IPS-20b (cell line): ENCODE results near the gene ITPRIPL2.
A peak's percentile ranks its signal among the peaks of the same experiment; 100 is the strongest.

Experiments used
- H3K27ac ChIP-seq: one replicate; pipeline ENCODE4 v1.5.1; 2013; ENCODE audit warnings: low read length
- H3K27me3 ChIP-seq: 2 replicates; pipeline ENCODE4 v1.6.1; 2013; ENCODE audit warnings: mild to moderate bottlenecking, low read length, inconsistent platforms; ENCODE audit not compliant: insufficient read depth
- H3K36me3 ChIP-seq: 2 replicates; pipeline ENCODE4 v1.6.1; 2013; ENCODE audit warnings: low read depth, mild to moderate bottlenecking, inconsistent platforms, low read length, moderate library complexity; ENCODE audit not compliant: insufficient read depth
- H3K4me1 ChIP-seq: 2 replicates; pipeline ENCODE4 v1.6.1; 2013; ENCODE audit warnings: mild to moderate bottlenecking, control low read depth, inconsistent platforms, low read length, moderate library complexity; ENCODE audit not compliant: insufficient read depth
- H3K4me3 ChIP-seq: 2 replicates; pipeline ENCODE4 v1.5.1; 2013; ENCODE audit warnings: mild to moderate bottlenecking, low read length, inconsistent platforms
- H3K9ac ChIP-seq: 2 replicates; pipeline ENCODE4 v1.6.1; 2013; ENCODE audit warnings: low read depth, mild to moderate bottlenecking, inconsistent platforms, low read length, moderate library complexity
- H3K9me3 ChIP-seq: 2 replicates; pipeline ENCODE4 v1.6.1; 2013; ENCODE audit warnings: mild to moderate bottlenecking, low read depth, low read length, inconsistent platforms; ENCODE audit not compliant: insufficient read depth

Gene ITPRIPL2

GRCh38 chr16:19113577-19114358 is at the start of gene ITPRIPL2:
Gene ITPRIPL2 (plus strand): TSS chr16:19113964. CDS start chr16:19114462, 498 bp downstream.
- Histone ChIP-seq H3K4me3 (peak within 1 kb of the TSS; percentile 48; the same call in 1 of the 2 replicates), H3K9ac (peak within 1 kb of the TSS; percentile 4; the same call in 1 of the 2 replicates), H3K9me3 (no peaks in the 10 kb centered on the region), H3K36me3 (no peaks in the 10 kb centered on the region), H3K27me3 (peaks cover 48% of the 10 kb centered on the region), H3K4me1 (no peaks in the 10 kb centered on the region; the same call in 1 of the 2 replicates), H3K27ac (no peak within 1 kb of the TSS)

GRCh38 chr16:19066988-19067348 is 46.8 kb upstream of the ITPRIPL2 start:
- no peaks in the 10 kb centered on the region for H3K36me3 ChIP-seq
- no peak overlapping the region for H3K27ac ChIP-seq
- no peaks in the 10 kb centered on the region for H3K9me3 ChIP-seq
- H3K27me3 ChIP-seq, result no peaks in the 10 kb centered on the region
- H3K4me3 ChIP-seq, result peak overlapping the region; percentile 97; the same call in 1 of the 2 replicates
- peak overlapping the region; percentile 100; the same call in 1 of the 2 replicates for H3K9ac ChIP-seq
- no peaks in the 10 kb centered on the region for H3K4me1 ChIP-seq

- no peaks in the 10 kb centered on the region for H3K27me3 ChIP-seq
- H3K36me3 ChIP-seq, result peaks cover 3% of the 10 kb centered on the region; the same call in 1 of the 2 replicates
- H3K4me1 ChIP-seq, result no peaks in the 10 kb centered on the region
- H3K27ac ChIP-seq, result peak within 1 kb of the TSS; percentile 98
- H3K9ac ChIP-seq, result peak within 1 kb of the TSS; percentile 100
- H3K4me3 ChIP-seq, result peak within 1 kb of the TSS; percentile 97
- no peaks in the 10 kb centered on the region for H3K9me3 ChIP-seq
Measured at GRCh38 chr16:19067349-19068236, 46.2 kb upstream of the ITPRIPL2 start, which contains the start of gene COQ7. Gene COQ7 (plus strand): TSS chr16:19067614. CDS start chr16:19067665, 51 bp downstream.

- Histone ChIP-seq H3K4me1 (no peaks in the 10 kb centered on the region), H3K9me3 (no peaks in the 10 kb centered on the region), H3K27ac (peak overlapping the region; percentile 98), H3K9ac (peak overlapping the region; percentile 100; the same call in 1 of the 2 replicates), H3K27me3 (no peaks in the 10 kb centered on the region), H3K4me3 (peak overlapping the region; percentile 97), H3K36me3 (peaks cover 9% of the 10 kb centered on the region; the same call in 1 of the 2 replicates)
Measured at GRCh38 chr16:19068237-19068815, 45.4 kb upstream of the ITPRIPL2 start.

- no peaks in the 10 kb centered on the region for H3K4me1 ChIP-seq
- H3K9ac ChIP-seq, result no peak overlapping the region
- no peaks in the 10 kb centered on the region for H3K27me3 ChIP-seq
- H3K27ac ChIP-seq, result no peak overlapping the region
- peaks cover 32% of the 10 kb centered on the region for H3K36me3 ChIP-seq
- no peaks in the 10 kb centered on the region for H3K9me3 ChIP-seq
- H3K4me3 ChIP-seq, result no peak overlapping the region
Measured at GRCh38 chr16:19071811-19072777, 41.7 kb upstream of the ITPRIPL2 start.

- Histone ChIP-seq H3K27ac (no peak overlapping the region), H3K27me3 (no peaks in the 10 kb centered on the region), H3K36me3 (peaks cover 39% of the 10 kb centered on the region)
Measured at GRCh38 chr16:19073344-19073743, 40.4 kb upstream of the ITPRIPL2 start.

GRCh38 chr16:19073863-19074262 is 39.9 kb upstream of the ITPRIPL2 start:
- Histone ChIP-seq H3K36me3 (peaks cover 44% of the 10 kb centered on the region), H3K27me3 (no peaks in the 10 kb centered on the region), H3K4me3 (no peak overlapping the region), H3K9me3 (no peaks in the 10 kb centered on the region), H3K9ac (no peak overlapping the region), H3K27ac (no peak overlapping the region), H3K4me1 (no peaks in the 10 kb centered on the region)

More at GRCh38 chr16:19073344-19073743, 40.4 kb upstream of the ITPRIPL2 start:
- Histone ChIP-seq H3K4me3 (no peak overlapping the region), H3K4me1 (no peaks in the 10 kb centered on the region), H3K9me3 (no peaks in the 10 kb centered on the region), H3K9ac (no peak overlapping the region)

- Histone ChIP-seq H3K27me3 (no peaks in the 10 kb centered on the region), H3K4me3 (no peak overlapping the region), H3K4me1 (no peaks in the 10 kb centered on the region), H3K27ac (no peak overlapping the region), H3K9ac (no peak overlapping the region), H3K36me3 (peaks cover 58% of the 10 kb centered on the region), H3K9me3 (peaks cover 8% of the 10 kb centered on the region)
Measured at GRCh38 chr16:19075511-19075910, 38.3 kb upstream of the ITPRIPL2 start.

- H3K27me3 ChIP-seq, result no peaks in the 10 kb centered on the region
- H3K9ac ChIP-seq, result no peak overlapping the region
- no peak overlapping the region for H3K27ac ChIP-seq
- peaks cover 16% of the 10 kb centered on the region for H3K9me3 ChIP-seq
- no peaks in the 10 kb centered on the region for H3K4me1 ChIP-seq
- H3K36me3 ChIP-seq, result peaks cover 65% of the 10 kb centered on the region
- no peak overlapping the region for H3K4me3 ChIP-seq
Measured at GRCh38 chr16:19077879-19078278, 35.9 kb upstream of the ITPRIPL2 start.

GRCh38 chr16:19083670-19084069 is 30.1 kb upstream of the ITPRIPL2 start:
- H3K27ac ChIP-seq, result no peak overlapping the region
- no peaks in the 10 kb centered on the region for H3K4me1 ChIP-seq
- peaks cover 29% of the 10 kb centered on the region; the same call in 1 of the 2 replicates for H3K36me3 ChIP-seq
- H3K4me3 ChIP-seq, result no peak overlapping the region
- peaks cover 19% of the 10 kb centered on the region for H3K27me3 ChIP-seq
- H3K9ac ChIP-seq, result no peak overlapping the region
- peaks cover 16% of the 10 kb centered on the region for H3K9me3 ChIP-seq
